ENCODE measurements around the gene DCAF15.

The DCAF15 gene

DNA sequence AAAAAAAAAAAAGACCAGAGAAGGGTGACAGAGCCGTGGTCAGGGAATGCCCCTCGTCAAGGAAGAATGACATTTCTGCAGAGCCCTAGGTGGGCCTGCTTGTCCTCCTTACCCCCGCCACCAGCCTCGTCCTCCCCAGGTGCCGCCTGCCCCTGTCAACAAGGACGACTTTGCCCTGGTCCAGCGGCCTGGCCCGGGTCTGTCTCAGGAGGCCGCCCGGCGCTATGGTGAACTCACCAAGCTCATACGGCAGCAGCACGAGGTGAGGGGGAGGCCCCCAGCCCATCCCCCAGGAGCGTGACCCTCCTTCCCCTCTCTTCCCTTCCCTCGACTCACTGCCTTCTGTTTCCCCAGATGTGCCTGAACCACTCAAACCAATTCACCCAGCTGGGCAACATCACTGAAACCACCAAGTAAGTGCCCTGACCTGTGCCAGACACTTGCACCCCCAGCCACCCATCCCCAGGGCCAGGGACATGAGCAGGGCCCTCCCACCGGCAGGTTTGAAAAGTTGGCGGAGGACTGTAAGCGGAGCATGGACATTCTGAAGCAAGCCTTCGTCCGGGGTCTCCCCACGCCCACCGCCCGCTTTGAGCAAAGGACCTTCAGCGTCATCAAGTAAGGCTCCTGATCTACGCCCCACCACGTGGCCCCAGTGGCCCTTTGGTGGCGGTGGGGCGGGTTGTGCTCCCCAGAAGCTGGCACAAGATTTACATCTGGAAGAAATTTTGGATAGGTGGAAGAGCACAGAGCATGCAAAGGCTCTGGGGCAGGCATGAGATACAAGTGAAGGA lies 28.9 kb upstream of the DCAF15 start:
- Mint-ChIP-seq H3K9me3 (peaks cover 3% of the 10 kb centered on the region), H3K36me3 (peaks cover 84% of the 10 kb centered on the region), H3K27ac (no peak overlapping the region), H3K4me1 (no peaks in the 10 kb centered on the region), H3K27me3 (no peaks in the 10 kb centered on the region), H3K4me3 (no peak overlapping the region)
- peak; percentile 42 for ATAC-seq

DNA sequence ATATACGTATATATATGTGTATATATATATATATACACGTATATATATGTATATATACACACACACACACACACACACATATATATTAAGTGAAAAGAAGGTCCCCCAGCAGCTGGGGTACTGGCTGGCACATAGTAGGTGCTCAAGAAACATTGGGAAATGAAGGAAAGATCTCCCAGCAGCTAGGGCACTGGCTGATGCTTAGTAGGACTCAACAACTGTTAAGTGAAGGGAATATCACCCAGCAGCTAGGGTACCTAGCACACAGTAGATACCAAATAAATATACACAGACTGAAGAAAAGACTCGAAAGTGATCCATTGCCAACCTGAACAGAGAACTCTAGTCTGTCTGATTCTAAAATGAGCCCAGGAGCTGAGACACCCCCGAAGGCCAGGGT lies 26.3 kb upstream of the DCAF15 start:
- Mint-ChIP-seq H3K27ac (no peak overlapping the region), H3K9me3 (peaks cover 3% of the 10 kb centered on the region), H3K36me3 (peaks cover 63% of the 10 kb centered on the region), H3K4me3 (no peak overlapping the region), H3K27me3 (no peaks in the 10 kb centered on the region), H3K4me1 (no peaks in the 10 kb centered on the region)
- ATAC-seq = no peak

DNA sequence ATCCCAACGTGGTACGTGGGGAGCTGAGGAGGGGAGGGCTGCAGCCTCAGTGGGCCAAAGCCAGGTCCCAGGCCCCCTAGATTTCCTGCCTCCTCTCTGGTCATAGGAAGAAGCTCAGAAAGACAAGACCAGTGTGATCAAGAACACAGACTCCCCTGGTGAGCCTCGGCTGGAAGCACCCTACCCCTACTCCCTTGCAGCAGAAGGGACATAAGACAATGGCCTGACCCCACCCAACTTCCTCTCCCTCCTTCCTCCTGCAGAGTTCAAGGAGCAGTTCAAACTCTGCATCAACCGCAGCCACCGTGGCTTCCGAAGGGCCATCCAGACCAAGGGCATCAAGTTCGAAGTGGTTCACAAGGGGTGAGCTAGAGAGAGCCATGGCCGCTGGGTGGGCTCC lies 25.6 kb upstream of the DCAF15 start:
- H3K9me3 Mint-ChIP-seq = no peaks in the 10 kb centered on the region
- H3K4me1 Mint-ChIP-seq = no peaks in the 10 kb centered on the region
- H3K4me3 Mint-ChIP-seq = no peak overlapping the region
- H3K27ac Mint-ChIP-seq = no peak overlapping the region
- H3K27me3 Mint-ChIP-seq = no peaks in the 10 kb centered on the region
- no peak for ATAC-seq
- peaks cover 56% of the 10 kb centered on the region for H3K36me3 Mint-ChIP-seq

DNA sequence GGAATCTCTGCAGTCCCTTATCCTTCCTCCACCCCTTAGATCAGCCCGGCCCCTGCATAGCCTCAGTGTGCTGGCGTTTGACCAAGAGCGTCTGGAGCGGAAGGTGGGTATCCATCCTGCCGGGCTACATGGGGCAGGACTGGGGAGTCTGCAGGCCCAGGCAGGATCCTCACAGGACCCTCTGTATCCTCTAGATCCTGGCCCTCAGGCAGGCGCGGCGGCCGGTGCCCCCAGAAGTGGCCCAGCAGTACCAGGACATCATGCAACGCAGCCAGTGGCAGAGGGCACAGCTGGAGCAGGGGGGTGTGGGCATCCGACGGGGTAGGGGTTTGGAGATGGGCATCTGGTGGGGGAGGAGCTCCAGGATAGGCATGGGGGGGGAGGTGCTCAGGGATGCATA lies 23.0 kb upstream of the DCAF15 start:
- Mint-ChIP-seq H3K4me1 (peaks cover 9% of the 10 kb centered on the region), H3K9me3 (no peaks in the 10 kb centered on the region), H3K27ac (no peak overlapping the region), H3K36me3 (peaks cover 34% of the 10 kb centered on the region), H3K27me3 (peaks cover 15% of the 10 kb centered on the region), H3K4me3 (no peak overlapping the region)
- no peak for ATAC-seq

DNA sequence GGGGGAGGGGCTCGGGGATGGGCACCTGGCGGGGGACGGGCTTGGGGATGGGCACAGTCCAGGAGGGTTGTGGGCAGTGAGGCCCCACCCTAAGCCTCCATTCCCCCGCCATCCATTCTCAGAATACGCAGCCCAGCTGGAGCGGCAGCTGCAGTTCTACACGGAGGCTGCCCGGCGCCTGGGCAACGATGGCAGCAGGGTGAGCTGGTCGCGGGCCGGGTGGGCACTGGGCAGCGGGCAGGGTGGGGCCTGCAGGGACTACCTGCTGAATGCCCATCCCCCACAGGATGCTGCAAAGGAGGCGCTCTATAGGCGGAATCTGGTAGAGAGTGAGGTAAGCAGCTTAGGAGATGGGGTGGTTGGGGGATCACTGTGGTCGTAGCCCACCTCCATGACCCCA lies 22.4 kb upstream of the DCAF15 start:
- Mint-ChIP-seq H3K27me3 (peaks cover 21% of the 10 kb centered on the region), H3K4me1 (peaks cover 15% of the 10 kb centered on the region), H3K4me3 (no peak overlapping the region), H3K36me3 (peaks cover 30% of the 10 kb centered on the region), H3K9me3 (no peaks in the 10 kb centered on the region), H3K27ac (no peak overlapping the region)
- no peak for ATAC-seq

DNA sequence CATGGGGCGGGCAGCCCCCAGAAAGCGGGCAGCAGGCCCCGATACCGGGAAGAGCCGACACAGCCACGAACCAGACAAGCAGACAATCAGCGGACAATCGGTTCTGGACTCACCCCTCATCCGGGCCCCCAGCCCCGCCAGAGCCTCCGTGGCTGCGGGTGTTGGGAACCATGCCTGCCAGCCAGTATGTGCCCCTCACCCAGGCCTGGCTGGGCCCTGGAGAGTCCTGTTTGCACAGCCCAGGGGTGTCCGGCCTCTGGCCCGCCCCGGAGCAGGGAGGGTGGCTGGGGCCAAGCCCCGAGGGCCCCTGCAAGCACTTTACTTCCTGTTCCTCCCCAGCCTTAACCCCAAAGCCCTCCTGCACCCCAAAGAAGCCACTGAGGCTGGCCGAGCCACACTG lies 21.9 kb upstream of the DCAF15 start:
- Mint-ChIP-seq H3K4me1 (peaks cover 17% of the 10 kb centered on the region), H3K9me3 (no peaks in the 10 kb centered on the region), H3K4me3 (no peak overlapping the region), H3K27me3 (peaks cover 25% of the 10 kb centered on the region), H3K36me3 (peaks cover 25% of the 10 kb centered on the region), H3K27ac (no peak overlapping the region)
- no peak for ATAC-seq

DNA sequence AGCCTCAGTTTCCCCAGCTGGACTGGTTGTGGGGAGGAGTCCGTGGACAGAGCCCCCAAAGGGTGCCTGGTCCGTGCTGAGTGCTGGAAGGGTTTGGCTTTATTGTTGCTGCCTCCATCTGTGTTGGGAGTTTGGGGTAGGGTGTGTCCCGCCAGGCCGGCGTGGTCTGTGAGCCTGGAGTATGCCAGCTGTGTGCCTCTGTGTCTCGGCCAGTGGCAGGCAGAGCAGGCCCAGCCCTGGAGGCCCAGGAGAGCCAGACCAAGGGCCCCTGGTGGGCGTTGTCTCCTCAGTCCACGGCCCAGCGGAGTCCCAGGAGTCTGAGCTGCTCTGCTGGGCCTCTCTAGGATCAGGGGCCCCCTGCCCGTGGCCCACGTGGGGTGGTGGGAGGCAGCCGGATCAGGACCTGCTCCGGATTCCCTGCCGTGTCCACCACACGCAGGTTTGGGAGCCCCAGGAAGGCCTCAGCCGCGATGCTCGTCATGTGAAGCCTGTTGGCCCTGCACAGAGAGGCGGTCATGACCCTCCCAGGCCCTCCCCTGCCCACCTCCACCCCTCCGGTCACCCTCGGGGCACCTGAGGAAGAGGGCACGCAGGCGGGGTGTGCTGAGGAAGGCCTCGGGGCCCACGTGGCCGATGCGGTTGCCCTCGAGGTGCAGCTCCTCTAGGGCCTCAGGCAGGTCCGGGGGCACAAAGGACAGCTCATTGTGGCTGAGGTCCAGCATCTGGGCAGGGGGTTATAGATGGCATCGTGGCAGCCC lies 20.7 kb upstream of the DCAF15 start:
- H3K9me3 Mint-ChIP-seq = no peaks in the 10 kb centered on the region
- peaks cover 17% of the 10 kb centered on the region for H3K4me1 Mint-ChIP-seq
- peaks cover 37% of the 10 kb centered on the region for H3K27me3 Mint-ChIP-seq
- no peak overlapping the region for H3K4me3 Mint-ChIP-seq
- no peak overlapping the region for H3K27ac Mint-ChIP-seq
- no peak for ATAC-seq
- peaks cover 17% of the 10 kb centered on the region for H3K36me3 Mint-ChIP-seq

DNA sequence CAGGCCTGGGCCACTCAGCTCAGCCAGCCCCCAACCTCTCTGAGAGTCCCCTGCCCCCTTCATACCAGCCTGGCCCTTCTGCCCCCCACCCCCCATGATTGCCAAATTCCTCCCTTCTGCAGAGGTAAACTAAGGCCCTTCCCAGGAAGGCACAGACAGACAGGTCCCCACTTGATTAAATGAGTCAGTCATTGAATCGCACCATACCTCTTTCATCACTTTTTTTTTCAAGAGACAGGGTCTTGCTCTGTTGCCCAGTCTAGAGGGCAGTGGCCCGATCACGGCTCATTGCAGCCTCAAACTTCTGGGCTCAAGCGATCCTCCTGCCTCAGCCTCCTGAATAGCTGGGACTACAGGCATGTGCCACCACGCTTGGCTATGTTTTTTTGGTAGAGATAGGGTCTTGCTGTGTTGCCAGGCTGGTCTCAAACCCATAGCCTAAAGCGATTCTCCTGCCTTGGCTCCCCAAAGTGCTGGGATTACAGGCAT lies 20.1 kb upstream of the DCAF15 start:
- no peak for ATAC-seq
- Mint-ChIP-seq H3K9me3 (no peaks in the 10 kb centered on the region), H3K4me1 (peaks cover 17% of the 10 kb centered on the region), H3K4me3 (no peak overlapping the region), H3K36me3 (peaks cover 11% of the 10 kb centered on the region), H3K27me3 (peaks cover 41% of the 10 kb centered on the region), H3K27ac (no peak overlapping the region)

DNA sequence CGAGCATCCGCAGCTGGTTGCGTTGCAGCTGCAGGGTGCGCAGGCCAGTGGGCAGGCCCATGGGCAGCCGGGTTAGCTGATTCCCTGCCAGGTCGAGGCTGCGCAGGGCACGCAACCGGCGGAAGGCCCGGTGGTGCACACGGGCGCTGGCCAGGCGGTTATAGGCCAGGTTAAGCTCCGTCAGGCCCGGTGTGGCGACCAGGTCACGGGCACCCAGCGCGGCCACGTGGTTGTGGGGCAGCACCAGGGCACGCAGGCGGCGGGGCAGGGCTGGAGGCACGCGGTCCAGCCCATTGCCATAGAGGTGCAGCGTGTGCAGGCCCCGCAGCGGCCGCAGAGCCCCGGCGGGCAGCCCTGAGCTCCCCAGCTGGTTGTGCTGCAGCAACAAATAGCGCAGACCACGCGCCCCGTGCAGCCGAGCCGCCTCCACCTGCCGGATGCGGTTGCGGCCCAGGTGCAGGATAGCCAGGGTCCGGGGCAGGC lies 19.4 kb upstream of the DCAF15 start:
- H3K27ac Mint-ChIP-seq = no peak overlapping the region
- no peak overlapping the region for H3K4me3 Mint-ChIP-seq
- no peaks in the 10 kb centered on the region for H3K9me3 Mint-ChIP-seq
- peaks cover 17% of the 10 kb centered on the region for H3K4me1 Mint-ChIP-seq
- H3K27me3 Mint-ChIP-seq = peaks cover 49% of the 10 kb centered on the region
- peaks cover 6% of the 10 kb centered on the region for H3K36me3 Mint-ChIP-seq
- ATAC-seq = peak; percentile 22

DNA sequence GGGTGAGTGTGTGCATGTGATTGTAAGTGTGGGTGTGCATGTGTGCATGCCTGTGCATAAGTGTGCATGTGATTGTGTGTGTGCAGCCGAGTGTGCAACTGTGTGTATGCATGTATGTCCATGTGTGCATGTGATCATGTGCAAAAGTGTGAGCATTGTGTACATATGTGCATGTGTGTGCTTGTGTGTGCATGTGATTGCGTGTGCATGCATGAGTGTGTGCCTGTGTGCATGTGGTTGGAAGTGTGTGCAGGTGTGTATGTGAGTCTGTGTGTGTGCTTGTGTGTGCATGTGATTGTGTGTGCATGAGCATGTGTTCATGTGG lies 17.6 kb upstream of the DCAF15 start:
- H3K27ac Mint-ChIP-seq = no peak overlapping the region
- no peaks in the 10 kb centered on the region for H3K9me3 Mint-ChIP-seq
- peaks cover 50% of the 10 kb centered on the region for H3K27me3 Mint-ChIP-seq
- H3K4me3 Mint-ChIP-seq = no peak overlapping the region
- ATAC-seq = no peak
- peaks cover 17% of the 10 kb centered on the region for H3K4me1 Mint-ChIP-seq
- H3K36me3 Mint-ChIP-seq = no peaks in the 10 kb centered on the region

DNA sequence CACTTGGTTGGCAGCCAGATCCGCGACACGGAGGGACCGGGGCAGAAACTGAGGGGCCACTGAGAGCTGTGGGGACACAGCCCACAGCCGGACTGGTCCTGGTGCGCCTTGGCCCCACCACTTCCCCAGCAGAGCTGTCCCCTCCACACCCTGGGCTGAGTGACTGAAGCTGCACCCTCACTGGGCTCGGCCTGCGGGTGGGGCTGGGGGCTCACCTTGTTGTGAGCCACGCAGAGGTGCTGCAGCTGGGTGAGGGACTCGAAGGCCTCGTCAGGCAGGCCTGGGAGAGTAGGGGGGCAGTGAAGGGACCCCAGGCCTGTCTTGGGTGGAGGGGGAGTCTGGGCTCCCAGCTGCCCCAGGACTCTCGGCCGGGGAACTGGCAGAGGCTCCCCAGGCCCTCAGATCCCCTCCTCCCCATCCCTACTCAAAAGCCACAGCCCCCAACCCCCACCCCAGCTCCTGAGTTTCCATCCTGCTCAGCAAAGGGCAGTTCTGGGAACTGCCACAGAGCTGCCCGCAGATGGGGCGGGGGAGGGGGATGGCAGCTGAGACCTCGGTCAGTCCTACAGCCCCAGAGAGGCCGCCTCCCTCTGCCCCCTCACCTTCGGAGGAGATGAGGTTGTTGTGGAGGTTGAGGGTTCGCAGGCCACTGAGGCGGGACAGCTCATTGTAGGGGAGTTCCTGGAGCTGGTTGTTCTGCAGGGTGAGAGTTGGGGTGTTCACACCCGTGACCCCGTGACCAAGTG lies 16.4 kb upstream of the DCAF15 start:
- no peak for ATAC-seq
- Mint-ChIP-seq H3K4me3 (no peak overlapping the region), H3K27ac (no peak overlapping the region), H3K36me3 (no peaks in the 10 kb centered on the region), H3K4me1 (peaks cover 17% of the 10 kb centered on the region), H3K27me3 (peaks cover 50% of the 10 kb centered on the region), H3K9me3 (no peaks in the 10 kb centered on the region)

DNA sequence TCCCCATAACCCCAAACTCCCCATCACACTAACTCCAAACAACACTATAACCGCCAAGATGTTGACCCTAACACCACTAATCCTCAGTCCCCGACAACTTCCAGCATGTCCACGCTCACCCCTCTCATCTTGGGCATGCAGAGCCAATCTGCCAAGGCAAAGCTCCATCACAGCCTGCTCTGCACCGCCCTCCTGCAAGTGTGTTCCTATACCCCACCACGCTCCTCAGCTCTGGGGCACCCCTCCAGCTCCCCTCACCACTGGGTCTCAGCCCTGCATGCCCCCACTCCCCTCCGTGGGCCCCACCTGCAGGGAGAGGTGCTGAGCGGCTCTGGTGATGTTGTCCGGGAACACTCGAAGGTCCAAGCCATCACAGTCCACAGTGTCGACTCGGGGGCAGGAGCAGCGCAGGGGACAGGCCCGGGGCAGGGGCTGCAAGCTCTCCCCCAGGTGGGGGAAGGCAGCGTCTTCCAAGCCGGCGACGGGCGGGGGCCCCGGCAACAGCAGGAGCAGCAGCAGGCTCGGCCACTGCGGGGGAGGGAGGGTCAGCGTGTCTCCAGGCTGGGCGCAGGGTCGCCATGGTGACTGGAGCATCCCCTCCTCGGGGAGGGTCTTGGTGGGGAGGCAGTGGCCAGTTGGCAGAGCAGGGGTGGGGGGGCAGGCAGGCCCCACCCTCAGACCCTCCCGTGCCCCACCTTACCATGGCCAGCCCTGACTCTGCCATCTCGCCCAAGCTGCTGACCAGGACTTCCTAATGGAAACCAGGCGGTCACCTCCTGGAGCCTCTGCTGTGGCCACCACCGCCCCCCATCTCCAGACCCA lies 14.6 kb upstream of the DCAF15 start:
- ATAC-seq = no peak
- H3K4me1 Mint-ChIP-seq = peaks cover 17% of the 10 kb centered on the region
- no peaks in the 10 kb centered on the region for H3K36me3 Mint-ChIP-seq
- no peak overlapping the region for H3K27ac Mint-ChIP-seq
- no peaks in the 10 kb centered on the region for H3K9me3 Mint-ChIP-seq
- H3K27me3 Mint-ChIP-seq = peaks cover 50% of the 10 kb centered on the region
- H3K4me3 Mint-ChIP-seq = no peak overlapping the region

DNA sequence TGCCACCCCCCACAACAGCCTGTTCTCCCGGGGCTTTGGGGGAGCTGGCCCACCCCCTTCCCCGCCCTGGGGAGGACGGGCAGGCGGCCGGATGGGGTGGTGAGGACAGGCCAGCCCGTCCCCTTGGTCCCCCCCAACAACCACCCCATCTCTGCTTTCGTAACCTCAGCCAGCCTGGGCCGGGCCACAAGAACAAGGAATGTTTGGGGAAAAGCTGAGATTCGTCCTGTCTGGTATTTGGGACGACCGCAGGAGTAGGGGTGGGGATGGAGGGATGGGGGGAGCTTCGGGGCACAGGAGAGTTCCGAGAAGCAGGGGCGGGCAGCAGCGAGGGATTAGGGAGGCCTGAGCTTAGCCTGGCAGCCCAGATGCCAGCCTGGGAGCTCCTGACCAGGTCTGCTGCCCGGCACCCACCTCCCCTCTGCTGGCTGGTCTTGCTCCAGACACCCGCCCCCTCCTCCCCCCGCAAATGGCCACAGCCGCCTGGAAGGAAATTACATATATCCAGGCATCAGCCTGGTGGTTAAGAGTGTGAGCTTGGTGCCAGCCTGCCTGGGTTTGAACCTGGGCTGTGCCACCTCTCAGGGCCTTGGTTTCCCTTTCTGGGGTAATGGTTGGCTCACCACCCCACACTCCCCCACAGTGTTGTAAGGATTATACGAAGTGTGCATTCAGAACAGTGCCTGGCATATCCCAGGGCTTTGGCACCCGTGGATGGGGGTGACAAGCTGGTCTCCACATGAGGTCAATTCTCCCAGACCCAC lies 13.8 kb upstream of the DCAF15 start, which contains the start of gene PODNL1:
Gene PODNL1 (minus strand): TSS at position 117 of the 764 bp plus-strand sequence. CDS start 236 bp downstream, outside the sequence.
- H3K4me3 Mint-ChIP-seq = no peak within 1 kb of the TSS
- no peak for ATAC-seq

More for the DNA sequence above, 13.8 kb upstream of the DCAF15 start, which contains the start of gene PODNL1:
- H3K27ac Mint-ChIP-seq = no peak within 1 kb of the TSS
- H3K27me3 Mint-ChIP-seq = peaks cover 44% of the 10 kb centered on the region
- no peaks in the 10 kb centered on the region for H3K9me3 Mint-ChIP-seq
- H3K36me3 Mint-ChIP-seq = no peaks in the 10 kb centered on the region
- peaks cover 16% of the 10 kb centered on the region for H3K4me1 Mint-ChIP-seq
